ENCODE data around the gene CHRNA4. TPM values are rescaled to one million over a fixed set of nuclear protein-coding genes. Genes with fewer than 3 reads are reported as not detected.

Gene CHRNA4
- total RNA-seq, 2 donors from 2014 or later: not detected

- Mint-ChIP-seq H3K4me1 (no peaks in the 10 kb centered on the region), H3K36me3 (ENCODE audit: low read depth) (no peaks in the 10 kb centered on the region), H3K27me3 (no peaks in the 10 kb centered on the region), H3K4me3 (no peak overlapping the region), H3K9me3 (no peaks in the 10 kb centered on the region), H3K27ac (no peak overlapping the region)
- no peak for ATAC-seq (replicated peaks)
Observed at GRCh38 chr20:63315731-63316491, 45.2 kb downstream of the CHRNA4 start.

- no peak overlapping the region for H3K4me3 Mint-ChIP-seq
- H3K27me3 Mint-ChIP-seq: no peaks in the 10 kb centered on the region
- no peaks in the 10 kb centered on the region for H3K36me3 Mint-ChIP-seq (ENCODE audit: low read depth)
- H3K4me1 Mint-ChIP-seq: no peaks in the 10 kb centered on the region
- no peak for ATAC-seq (replicated peaks)
- H3K27ac Mint-ChIP-seq: no peak overlapping the region
- H3K9me3 Mint-ChIP-seq: no peaks in the 10 kb centered on the region
Observed at GRCh38 chr20:63315240-63315689, 45.9 kb downstream of the CHRNA4 start.

GRCh38 chr20:63314566-63315239 is 46.4 kb downstream of the CHRNA4 start:
- no peaks in the 10 kb centered on the region for H3K4me1 Mint-ChIP-seq

GRCh38 chr20:63314015-63314471 is 47.1 kb downstream of the CHRNA4 start:
- ATAC-seq (replicated peaks): no peak
- Mint-ChIP-seq H3K4me3 (no peak overlapping the region), H3K27me3 (peaks cover 3% of the 10 kb centered on the region), H3K4me1 (no peaks in the 10 kb centered on the region), H3K9me3 (no peaks in the 10 kb centered on the region), H3K36me3 (ENCODE audit: low read depth) (no peaks in the 10 kb centered on the region), H3K27ac (no peak overlapping the region)

More at GRCh38 chr20:63314566-63315239, 46.4 kb downstream of the CHRNA4 start:
- no peak overlapping the region for H3K4me3 Mint-ChIP-seq
- H3K36me3 Mint-ChIP-seq (ENCODE audit: low read depth): no peaks in the 10 kb centered on the region
- peaks cover 2% of the 10 kb centered on the region for H3K27me3 Mint-ChIP-seq
- no peaks in the 10 kb centered on the region for H3K9me3 Mint-ChIP-seq
- no peak overlapping the region for H3K27ac Mint-ChIP-seq
- no peak for ATAC-seq (replicated peaks)

GRCh38 chr20:63313349-63314014 is 47.7 kb downstream of the CHRNA4 start:
- H3K27me3 Mint-ChIP-seq: peaks cover 3% of the 10 kb centered on the region
- H3K4me3 Mint-ChIP-seq: no peak overlapping the region

GRCh38 chr20:63312690-63313348 is 48.3 kb downstream of the CHRNA4 start:
- H3K9me3 Mint-ChIP-seq: no peaks in the 10 kb centered on the region
- H3K27ac Mint-ChIP-seq: no peak overlapping the region
- H3K4me3 Mint-ChIP-seq: no peak overlapping the region
- peaks cover 3% of the 10 kb centered on the region for H3K27me3 Mint-ChIP-seq
- no peak for ATAC-seq (replicated peaks)
- no peaks in the 10 kb centered on the region for H3K4me1 Mint-ChIP-seq
- no peaks in the 10 kb centered on the region for H3K36me3 Mint-ChIP-seq (ENCODE audit: low read depth)

More at GRCh38 chr20:63313349-63314014, 47.7 kb downstream of the CHRNA4 start:
- Mint-ChIP-seq H3K9me3 (no peaks in the 10 kb centered on the region), H3K36me3 (ENCODE audit: low read depth) (no peaks in the 10 kb centered on the region), H3K4me1 (no peaks in the 10 kb centered on the region), H3K27ac (no peak overlapping the region)
- no peak for ATAC-seq (replicated peaks)

- Mint-ChIP-seq H3K36me3 (ENCODE audit: low read depth) (no peaks in the 10 kb centered on the region), H3K4me1 (no peaks in the 10 kb centered on the region), H3K27ac (no peak overlapping the region), H3K4me3 (no peak overlapping the region), H3K9me3 (no peaks in the 10 kb centered on the region), H3K27me3 (peaks cover 3% of the 10 kb centered on the region)
- no peak for ATAC-seq (replicated peaks)
Observed at GRCh38 chr20:63312273-63312672, 48.9 kb downstream of the CHRNA4 start.

GRCh38 chr20:63311833-63312243 is 49.3 kb downstream of the CHRNA4 start:
- no peak for ATAC-seq (replicated peaks)
- Mint-ChIP-seq H3K27ac (no peak overlapping the region), H3K4me3 (no peak overlapping the region), H3K36me3 (ENCODE audit: low read depth) (no peaks in the 10 kb centered on the region), H3K9me3 (no peaks in the 10 kb centered on the region), H3K27me3 (peaks cover 3% of the 10 kb centered on the region), H3K4me1 (no peaks in the 10 kb centered on the region)

GRCh38 chr20:63311186-63311832 is 49.8 kb downstream of the CHRNA4 start:
- Mint-ChIP-seq H3K4me1 (no peaks in the 10 kb centered on the region), H3K27me3 (peaks cover 3% of the 10 kb centered on the region), H3K27ac (no peak overlapping the region), H3K36me3 (ENCODE audit: low read depth) (no peaks in the 10 kb centered on the region), H3K4me3 (no peak overlapping the region), H3K9me3 (no peaks in the 10 kb centered on the region)
- no peak for ATAC-seq (replicated peaks)

- H3K27me3 Mint-ChIP-seq: peaks cover 3% of the 10 kb centered on the region
- no peaks in the 10 kb centered on the region for H3K36me3 Mint-ChIP-seq (ENCODE audit: low read depth)
- no peak overlapping the region for H3K27ac Mint-ChIP-seq
- no peak overlapping the region for H3K4me3 Mint-ChIP-seq
- H3K4me1 Mint-ChIP-seq: no peaks in the 10 kb centered on the region
- ATAC-seq (replicated peaks): no peak
- H3K9me3 Mint-ChIP-seq: no peaks in the 10 kb centered on the region
Observed at GRCh38 chr20:63310265-63310991, 50.7 kb downstream of the CHRNA4 start.

GRCh38 chr20:63309261-63310071 is 51.7 kb downstream of the CHRNA4 start:
- ATAC-seq (replicated peaks): peak; percentile 35
- Mint-ChIP-seq H3K4me3 (no peak overlapping the region), H3K27me3 (peaks cover 3% of the 10 kb centered on the region), H3K36me3 (ENCODE audit: low read depth) (no peaks in the 10 kb centered on the region), H3K4me1 (no peaks in the 10 kb centered on the region), H3K27ac (no peak overlapping the region), H3K9me3 (no peaks in the 10 kb centered on the region)

- Mint-ChIP-seq H3K27ac (no peak overlapping the region), H3K27me3 (peaks cover 3% of the 10 kb centered on the region), H3K9me3 (no peaks in the 10 kb centered on the region), H3K36me3 (ENCODE audit: low read depth) (no peaks in the 10 kb centered on the region), H3K4me1 (no peaks in the 10 kb centered on the region), H3K4me3 (no peak overlapping the region)
- ATAC-seq (replicated peaks): no peak
Observed at GRCh38 chr20:63308218-63308911, 52.8 kb downstream of the CHRNA4 start.
